Measurements from ENCODE around the gene SLC30A3.
"Not testable (repeated sequence)": the region's sequence is repeated elsewhere in the genome, so short reads cannot be mapped to it uniquely, and the experiment has no call there.

Gene SLC30A3

DNA sequence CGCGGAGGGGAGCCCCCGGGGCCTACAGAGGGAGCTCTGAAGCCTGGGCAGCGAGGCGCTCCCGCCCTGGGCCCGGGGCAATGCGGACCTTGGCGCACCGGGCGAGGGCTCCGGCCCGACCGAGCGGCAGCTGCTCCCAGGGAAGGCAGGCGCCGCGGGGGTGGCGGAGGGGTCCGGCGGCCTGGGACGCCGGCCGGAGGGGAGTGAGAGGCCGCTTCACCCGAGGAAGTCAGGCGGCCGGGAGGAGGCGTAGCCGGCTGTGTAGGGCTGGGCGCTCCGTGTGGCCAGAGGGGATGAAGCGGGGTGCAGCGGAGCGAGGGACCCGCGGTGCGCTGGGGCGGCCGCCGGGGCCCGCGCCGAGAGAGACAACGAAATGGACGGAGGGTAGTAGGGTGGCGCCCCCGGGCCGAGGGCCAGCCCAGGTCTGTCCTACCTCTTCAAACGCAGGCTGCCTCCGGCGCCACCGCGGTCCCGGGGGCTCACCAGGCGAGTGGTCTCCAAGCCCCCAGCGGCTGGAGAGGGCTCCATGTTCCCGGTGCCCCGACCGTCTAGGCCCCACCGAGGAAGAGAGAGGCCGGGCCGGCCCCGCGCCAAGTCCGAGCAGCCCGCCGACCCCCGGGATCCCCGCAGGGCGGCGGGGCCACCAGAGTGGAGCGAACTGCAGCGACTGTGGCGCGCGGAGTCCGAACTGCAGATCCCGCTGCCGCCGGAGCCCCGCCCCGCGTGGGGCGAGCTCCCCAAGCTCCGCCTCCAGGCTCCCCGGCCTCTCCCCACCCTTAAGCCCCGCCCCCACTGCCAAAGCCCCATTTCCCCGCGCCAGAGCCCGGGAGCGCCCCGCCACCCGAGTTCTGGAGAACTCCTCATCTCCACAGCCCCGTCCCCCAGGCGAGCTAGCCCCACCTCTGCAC lies at the start of gene SLC30A3:
TSS of gene SLC30A3 (minus strand) at position 669 of the 908 bp plus-strand sequence. CDS start at position 528, 141 bp downstream.
- DNase-seq (ENCODE audit: low read depth in 2 of 2), result peak; percentile 64

- no peak for DNase-seq (ENCODE audit: low read depth in 2 of 2)
Measured at GRCh38 chr2:27312152-27312551, 49.3 kb upstream of the SLC30A3 start.

DNA sequence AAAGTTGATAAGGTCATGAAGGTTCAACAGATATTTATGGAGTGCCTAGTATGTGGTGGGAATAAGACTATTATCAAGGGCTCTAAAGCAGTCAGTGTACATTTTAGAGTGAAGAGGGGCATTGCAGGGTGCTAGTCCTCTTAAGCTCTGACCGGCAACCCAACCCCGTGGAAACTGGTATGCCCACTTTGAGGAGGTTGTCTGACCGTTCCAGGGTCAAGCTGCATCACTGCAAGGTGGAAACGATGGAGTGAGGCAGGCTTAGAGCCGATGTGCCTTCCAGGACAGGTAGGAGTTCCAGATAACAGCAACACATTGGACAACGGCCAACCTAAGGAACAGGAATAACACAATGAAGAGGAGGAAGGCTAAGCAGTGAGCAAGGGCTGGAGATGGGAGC lies 46.8 kb upstream of the SLC30A3 start:
- no peak for DNase-seq (ENCODE audit: low read depth in 2 of 2)

GRCh38 chr2:27308359-27308881 lies 45.6 kb upstream of the SLC30A3 start, which contains the start of gene UCN:
UCN (minus strand) TSS chr2:27308445; CDS start chr2:27307895, 550 bp downstream.
- no peak for DNase-seq (ENCODE audit: low read depth in 2 of 2)

DNA sequence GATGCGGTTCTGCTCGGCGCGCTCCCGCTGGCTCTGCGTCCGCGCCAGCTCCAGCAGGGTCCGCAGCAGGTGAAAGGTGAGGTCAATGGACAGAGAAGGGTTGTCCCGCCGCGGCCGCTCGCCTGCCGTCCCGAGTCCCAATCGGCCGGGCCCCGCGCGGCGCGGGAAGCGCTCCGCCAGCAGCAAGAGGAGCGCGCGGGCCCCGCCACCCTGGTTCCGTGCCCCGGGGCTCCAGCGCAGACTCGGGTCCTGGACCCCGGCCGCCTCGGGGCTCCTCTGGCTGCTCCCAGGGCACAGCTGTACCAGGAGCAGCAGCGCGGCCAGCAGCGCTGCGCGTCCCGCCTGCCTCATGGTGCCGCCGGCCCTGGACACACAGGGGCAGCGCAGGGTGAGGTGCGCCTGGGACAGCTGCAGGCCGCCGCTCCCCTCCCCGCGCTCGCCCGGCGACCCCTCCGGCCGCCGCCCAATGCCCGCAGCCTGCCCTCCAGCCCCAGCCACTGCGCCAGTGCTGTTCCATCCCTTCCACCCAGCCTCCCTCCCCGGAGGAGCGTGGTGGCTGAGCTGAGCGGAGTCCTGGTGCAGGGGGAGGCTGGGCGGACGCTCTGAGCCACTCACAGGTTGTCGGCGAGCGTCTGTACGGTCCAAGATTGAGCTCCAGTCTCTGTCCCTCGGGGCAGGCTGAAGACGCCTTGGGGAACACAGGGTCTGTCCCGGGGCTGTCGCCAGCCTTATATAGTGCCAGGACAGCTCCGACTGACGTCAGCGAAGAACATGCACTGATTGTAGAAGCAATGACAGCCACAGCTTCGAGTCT lies 44.9 kb upstream of the SLC30A3 start:
- no peak for DNase-seq (ENCODE audit: low read depth in 2 of 2)

- no peak for DNase-seq (ENCODE audit: low read depth in 2 of 2)
Measured at GRCh38 chr2:27307287-27307544, 44.4 kb upstream of the SLC30A3 start.

DNA sequence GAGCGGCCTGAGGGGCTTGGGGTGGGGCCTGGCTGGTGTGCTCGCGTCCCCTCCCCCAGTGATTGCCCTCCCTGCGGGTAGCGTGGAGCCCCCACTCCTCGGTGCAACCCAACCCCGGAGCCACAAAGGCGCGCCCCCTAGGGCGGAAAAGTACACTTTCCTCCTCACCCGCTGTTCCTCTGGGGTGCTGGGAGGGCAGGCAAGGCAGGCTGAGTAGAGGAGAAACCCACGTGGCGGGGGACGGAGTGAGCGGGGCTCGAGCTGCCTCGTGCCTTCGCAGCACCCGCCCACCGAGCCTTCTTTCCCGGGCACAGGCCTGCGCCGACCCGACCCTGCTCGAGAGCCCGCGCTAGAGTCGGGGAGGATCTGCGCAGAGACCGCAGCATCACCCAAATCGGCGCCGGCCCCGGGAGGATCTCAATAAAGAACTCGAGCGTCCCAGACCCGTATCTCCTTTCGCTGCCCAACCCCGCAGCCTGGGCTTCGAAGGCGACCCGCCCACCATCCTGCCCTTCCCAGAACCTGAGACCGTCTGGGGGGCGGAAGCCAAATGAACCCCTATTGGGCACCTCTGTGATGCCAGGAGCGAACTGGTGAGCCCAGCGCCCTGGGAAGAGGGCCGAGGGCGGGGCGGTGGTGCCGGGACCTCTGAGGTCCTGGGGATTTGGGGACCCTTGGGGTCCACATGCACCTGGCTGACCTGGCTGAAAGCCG lies 43.9 kb upstream of the SLC30A3 start:
- no peak for DNase-seq (ENCODE audit: low read depth in 2 of 2)

DNA sequence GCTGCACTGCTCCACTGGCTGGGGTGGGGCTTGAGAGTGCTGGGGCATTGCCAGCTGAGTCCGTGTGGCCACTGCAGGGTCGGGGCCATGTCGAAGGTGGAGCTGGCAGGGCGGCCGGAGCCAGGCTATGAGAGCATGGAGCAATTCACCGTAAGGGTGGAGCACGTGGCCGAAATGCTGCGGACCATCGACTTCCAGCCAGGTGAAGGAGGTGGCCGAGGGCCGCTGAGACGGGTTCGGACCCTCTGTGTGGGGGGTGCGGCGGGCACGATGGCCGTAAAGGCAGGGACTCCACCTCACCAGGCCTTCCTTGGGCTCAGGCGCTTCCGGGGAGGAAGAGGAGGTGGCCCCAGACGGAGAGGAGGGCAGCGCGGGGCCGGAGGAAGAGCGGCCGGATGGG lies 43.3 kb upstream of the SLC30A3 start:
- DNase-seq (ENCODE audit: low read depth in 2 of 2), result no peak

DNA sequence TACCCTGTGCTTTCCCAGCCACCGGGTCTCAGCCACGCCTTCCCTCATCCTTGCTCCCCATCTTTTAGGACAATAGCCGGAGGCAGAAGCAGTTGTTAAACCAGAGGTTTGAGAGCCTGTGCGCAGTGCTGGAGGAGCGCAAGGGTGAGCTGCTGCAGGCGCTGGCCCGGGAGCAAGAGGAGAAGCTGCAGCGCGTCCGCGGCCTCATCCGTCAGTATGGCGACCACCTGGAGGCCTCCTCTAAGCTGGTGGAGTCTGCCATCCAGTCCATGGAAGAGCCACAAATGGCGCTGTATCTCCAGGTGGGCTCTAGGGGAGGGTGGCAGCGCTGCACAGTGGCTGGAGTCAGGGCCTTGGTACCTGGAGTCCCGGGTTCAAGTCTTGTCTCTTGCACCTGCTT lies 42.7 kb upstream of the SLC30A3 start:
- DNase-seq (ENCODE audit: low read depth in 2 of 2), result no peak

DNA sequence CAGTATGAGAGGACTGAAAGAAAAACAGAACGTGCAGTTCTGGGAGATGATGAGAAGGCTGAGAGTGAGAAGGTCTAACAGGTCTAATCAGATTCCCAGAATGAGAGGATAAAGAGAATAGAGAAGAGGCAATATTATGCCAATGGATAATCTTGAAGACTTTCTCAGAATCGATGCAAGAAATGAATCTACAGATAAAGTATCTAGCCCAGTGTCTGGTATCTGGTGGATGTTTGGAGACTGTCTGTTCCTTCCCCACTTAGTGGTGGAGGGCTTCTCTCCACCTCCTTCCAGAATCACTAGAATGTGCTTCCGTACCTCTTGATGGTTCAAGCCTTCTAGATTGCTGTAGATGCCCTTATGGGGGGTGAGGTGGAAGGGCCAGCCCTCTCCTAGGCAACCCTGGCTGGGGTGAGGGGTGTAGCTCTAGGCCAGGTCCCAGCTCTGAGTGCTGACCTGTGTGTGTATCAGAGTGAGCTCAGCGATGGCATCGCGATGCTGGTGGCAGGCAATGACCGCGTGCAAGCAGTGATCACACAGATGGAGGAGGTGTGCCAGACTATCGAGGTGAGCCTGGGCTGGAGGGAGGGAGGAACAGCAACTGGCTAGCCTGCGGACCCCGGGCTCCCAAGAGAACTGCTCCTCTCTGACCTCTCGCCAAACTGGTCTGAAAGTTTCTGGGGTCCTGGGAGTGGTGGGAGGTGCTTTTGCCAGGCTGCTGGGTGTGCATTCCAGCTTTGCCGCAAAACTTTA lies 41.8 kb upstream of the SLC30A3 start:
- DNase-seq (ENCODE audit: low read depth in 2 of 2), result no peak

DNA sequence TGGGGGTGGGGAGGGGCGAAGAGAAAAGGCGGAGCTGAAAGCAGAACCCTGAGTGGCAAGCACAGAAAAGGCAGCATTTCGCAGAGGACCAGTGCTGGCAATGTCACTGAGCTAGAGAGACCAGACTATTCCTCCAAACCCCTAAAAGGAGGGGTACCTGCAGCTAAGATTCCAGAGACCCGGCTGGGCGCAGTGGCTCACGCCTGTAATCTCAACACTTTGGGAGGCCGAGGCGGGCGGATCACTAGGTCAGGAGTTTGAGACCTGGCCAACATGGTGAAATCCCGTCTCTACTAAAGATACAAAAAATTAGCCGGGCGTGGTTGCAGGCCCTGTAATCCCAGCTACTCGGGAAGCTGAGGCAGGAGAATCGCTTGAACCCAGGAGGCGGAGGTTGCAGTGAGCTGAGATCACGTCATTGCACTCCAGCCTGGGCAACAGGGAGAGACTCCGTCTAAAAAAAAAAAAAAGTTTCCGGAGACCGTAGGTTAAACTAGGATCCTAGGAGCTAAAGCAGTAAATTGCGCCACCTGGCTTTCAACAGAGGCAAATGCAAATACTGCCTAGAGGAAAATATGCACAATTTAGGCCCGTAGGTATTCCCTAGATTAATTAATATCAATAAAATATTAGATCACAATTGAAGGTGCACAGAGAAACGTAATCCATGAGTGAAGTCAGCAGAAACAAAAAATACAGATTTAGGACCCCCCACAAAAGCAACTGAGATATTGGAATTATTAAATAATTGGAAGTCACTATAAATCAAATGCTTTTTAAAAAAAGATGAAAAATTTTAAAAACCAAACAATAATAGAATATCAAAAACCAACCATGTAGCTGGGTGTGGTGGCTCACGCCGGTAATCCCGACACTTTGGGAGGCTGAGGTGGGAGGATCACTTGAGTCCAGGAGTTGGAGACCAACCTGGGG lies 40.5 kb upstream of the SLC30A3 start:
- no peak for DNase-seq (ENCODE audit: low read depth in 2 of 2)

DNA sequence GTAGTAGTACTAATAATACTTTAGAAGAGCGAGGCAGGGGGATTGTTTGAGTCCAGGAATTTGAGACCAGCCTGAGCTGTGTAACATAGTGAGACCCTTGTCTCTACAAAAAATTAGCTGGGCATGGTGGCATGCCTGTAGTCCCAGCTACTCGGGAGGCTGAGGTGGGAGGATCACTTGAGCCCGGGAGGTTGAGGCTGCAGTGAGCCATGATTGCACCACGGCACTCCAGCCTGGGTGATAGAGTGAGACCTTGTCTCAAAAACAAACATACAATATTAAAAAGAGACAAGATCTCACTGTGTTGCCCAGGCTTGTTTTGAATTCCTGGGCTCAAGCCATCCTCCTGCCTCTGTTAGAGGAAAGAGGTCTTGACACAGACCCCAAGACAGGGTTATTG lies 37.8 kb upstream of the SLC30A3 start:
- DNase-seq (ENCODE audit: low read depth in 2 of 2), result not testable (repeated sequence)

DNA sequence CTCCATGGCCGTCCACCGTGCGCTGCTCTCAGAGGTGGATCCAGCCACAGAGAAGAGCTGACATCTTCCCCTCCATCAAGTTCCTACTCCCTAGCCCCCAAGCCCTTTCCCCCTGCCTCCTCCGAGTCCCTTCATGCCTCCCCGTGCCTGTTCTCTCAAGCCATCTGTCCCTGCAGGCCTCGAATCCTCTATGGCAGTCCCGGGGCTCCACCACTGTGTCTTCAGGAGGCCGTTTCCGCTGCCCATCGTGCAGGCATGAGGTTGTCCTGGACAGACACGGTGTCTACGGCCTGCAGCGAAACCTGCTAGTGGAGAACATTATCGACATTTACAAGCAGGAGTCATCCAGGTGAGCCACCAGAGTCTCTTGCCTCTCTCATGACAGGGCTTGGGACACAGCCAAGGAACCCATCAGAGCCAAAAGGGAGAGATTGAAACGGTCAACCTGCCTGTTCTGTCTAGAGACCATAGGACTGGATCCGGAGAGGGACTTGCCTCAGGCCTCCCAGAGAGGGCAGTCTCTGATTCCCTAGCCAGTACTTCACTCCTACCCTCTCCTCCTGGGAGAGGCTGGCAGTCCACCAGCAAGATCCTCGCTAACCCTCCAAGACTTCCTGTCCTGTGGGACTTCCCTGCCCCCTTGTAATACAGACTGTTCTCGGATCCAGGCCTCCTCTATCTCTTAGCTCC lies 35.7 kb upstream of the SLC30A3 start:
- DNase-seq (ENCODE audit: low read depth in 2 of 2), result no peak

DNA sequence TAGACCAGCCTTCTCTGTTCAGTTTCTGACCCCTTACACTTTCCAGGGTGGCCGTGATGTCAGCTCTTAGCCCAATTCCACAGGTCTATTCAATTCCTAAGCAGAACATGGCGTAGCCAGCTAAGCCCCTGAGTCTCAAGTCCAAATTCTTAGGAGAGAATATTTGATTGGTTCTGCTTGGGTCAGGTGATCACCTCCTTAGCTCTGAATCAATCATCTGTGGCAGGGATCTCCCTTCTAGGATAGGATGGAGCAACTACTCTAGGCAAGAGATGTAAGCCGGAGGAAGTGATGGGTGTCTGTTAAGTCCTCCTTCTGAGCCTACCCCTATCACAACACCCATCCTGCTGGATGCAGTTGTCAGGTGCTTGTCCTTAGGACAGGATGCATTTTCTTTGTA lies 34.3 kb upstream of the SLC30A3 start:
- no peak for DNase-seq (ENCODE audit: low read depth in 2 of 2)

- DNase-seq (ENCODE audit: low read depth in 2 of 2), result no peak
Measured at GRCh38 chr2:27296481-27296880, 33.6 kb upstream of the SLC30A3 start.

DNA sequence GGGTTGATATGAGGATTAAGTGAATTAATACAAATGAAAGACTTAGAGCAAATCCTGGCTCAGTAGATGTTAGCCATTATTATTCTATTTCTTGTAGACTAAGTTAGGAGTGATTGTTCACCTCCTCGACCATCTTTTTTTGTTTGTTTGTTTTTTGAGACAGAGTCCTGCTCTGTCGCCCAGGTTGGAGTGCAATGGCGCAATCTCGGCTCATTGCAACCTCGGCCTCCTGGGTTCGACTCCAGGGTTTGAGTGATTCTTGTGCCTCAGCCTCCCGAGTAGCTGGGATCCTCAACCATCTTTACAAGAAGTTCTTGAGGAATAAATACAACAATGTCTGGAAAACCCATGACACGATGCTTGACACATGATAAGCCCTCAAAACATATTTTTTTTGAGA lies 32.1 kb upstream of the SLC30A3 start:
- no peak for DNase-seq (ENCODE audit: low read depth in 2 of 2)

DNA sequence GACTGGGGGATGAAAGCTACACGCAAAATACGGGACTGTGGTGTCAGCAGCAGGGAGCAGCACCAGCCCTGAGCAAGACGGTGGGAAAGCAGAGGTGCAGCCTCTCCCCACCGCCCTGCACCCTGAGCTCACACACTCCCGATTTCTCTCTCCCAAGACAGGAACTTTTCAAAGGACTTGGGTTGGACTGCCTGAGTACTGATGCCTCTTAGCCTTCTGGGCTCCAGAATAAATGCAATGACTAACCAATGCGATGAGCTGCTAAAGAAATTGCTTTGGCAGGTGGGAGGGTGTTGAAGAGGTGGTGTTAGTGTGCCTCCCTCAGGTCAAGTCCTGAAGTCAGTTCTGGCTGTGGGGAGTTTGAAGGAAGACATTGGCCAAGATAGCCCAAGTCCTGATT lies 29.0 kb upstream of the SLC30A3 start:
- no peak for DNase-seq (ENCODE audit: low read depth in 2 of 2)

- DNase-seq (ENCODE audit: low read depth in 2 of 2), result no peak
Measured at GRCh38 chr2:27290549-27290948, 27.7 kb upstream of the SLC30A3 start.

GRCh38 chr2:27288610-27289009 lies 25.8 kb upstream of the SLC30A3 start:
- DNase-seq (ENCODE audit: low read depth in 2 of 2), result no peak

DNA sequence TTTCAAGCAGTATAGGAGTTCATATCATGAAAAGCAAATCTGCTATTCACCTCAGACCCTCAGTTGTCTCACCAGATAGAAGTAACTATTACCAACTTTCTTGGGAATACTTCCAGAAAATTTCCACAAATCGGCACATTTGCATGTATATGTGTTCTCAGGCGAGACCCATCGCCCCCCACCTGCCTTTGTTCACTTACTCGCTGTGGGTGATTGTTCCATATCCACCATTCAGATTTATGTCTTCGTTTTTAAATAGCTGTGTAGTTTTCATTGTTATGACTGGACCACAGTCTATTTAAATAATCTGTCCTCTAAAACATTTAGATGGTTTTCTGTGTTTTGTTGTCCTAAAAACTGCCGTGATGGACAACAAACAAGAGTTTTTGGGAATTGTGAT lies 22.6 kb upstream of the SLC30A3 start:
- no peak for DNase-seq (ENCODE audit: low read depth in 2 of 2)
